K562 (cell line): ENCODE results near the gene TPPP. TPM values are rescaled to one million over a fixed set of nuclear protein-coding genes. Genes with fewer than 3 reads are reported as not detected.

Experiments
- ATAC-seq: fragments of 200-7000 bp; cut with Tn5 transposase; 3 replicates; pipeline ENCODE4 v1.9.1; 2020; ENCODE audit warnings: moderate library complexity
- BruUV-seq: library from RNA; stranded (reverse); fragments of 400-500 nt; replicated peaks from 2 replicates; lab custom pipeline; 2021; lab: Mats Ljungman, UMichigan
- CTCF ChIA-PET: fragments of 300-600 bp; formaldehyde crosslinking; extraction: SDS; loops from one replicate; lab custom pipeline; 2021; ENCODE audit warnings: low intra/inter-chr PET ratio; lab: Yijun Ruan, JAX
- POLR2A ChIA-PET: fragments of 300-600, 350-650 bp; sonication (Branson Sonifier 250); formaldehyde crosslinking; extraction: SDS; loops from one replicate; lab custom pipeline; 2021; ENCODE audit warnings: antibody characterized with exemption, inconsistent platforms; lab: Yijun Ruan, JAX
- DNase-seq, 4 experiments: peaks; one replicate each; pipeline versions ENCODE4 v3.0.0 to v3.0.0-alpha.2; 2011 to 2018; ENCODE audit warnings: low spot score in 3 of 4, mixed read lengths in 3 of 4; ENCODE audit errors: extremely low read depth in 1 of 4
- FAIRE-seq: peaks from 2 replicates; lab custom pipeline; 2011; peaks lifted over from hg19 to GRCh38; lab: Jason Lieb, UNC
- H2AFZ ChIP-seq: 2 replicates; pipeline ENCODE4 v1.6.0; 2011; ENCODE audit warnings: low read depth, low read length, control low read depth, inconsistent platforms
- H3K27ac ChIP-seq: fragments of 200-600 bp; 3 replicates; pipeline ENCODE4 v1.8.0; 2011; ENCODE audit warnings: low read depth, mild to moderate bottlenecking, control low read depth, inconsistent platforms, low read length, moderate library complexity, mixed read lengths; ENCODE audit errors: extremely low read depth
- H3K27me3 ChIP-seq, 2 experiments: fragments of 300-600 bp in 1 of 2; 2 replicates in 1 of 2; 3 replicates in 1 of 2; pipeline versions ENCODE4 v1.6.0 to v1.8.0; 2011; ENCODE audit warnings: inconsistent platforms in 2 of 2, low read length in 2 of 2, mild to moderate bottlenecking in 1 of 2, mixed read lengths in 1 of 2, moderate library complexity in 1 of 2; ENCODE audit not compliant: control insufficient read depth in 2 of 2, insufficient read depth in 2 of 2
- H3K36me3 ChIP-seq: fragments of 300-600 bp; 3 replicates; pipeline ENCODE4 v1.8.0; 2011; ENCODE audit warnings: mild to moderate bottlenecking, low read length, inconsistent platforms; ENCODE audit not compliant: control insufficient read depth, insufficient read depth
- H3K4me1 ChIP-seq, 2 experiments: fragments of 200-600 bp in 1 of 2; replicated peaks in 1 of 2; 2 replicates in 1 of 2; 3 replicates in 1 of 2; pipeline versions ENCODE4 v1.5.1 to v1.8.0; 2011; ENCODE audit warnings: inconsistent platforms in 2 of 2, low read length in 2 of 2, mild to moderate bottlenecking in 1 of 2, mixed read lengths in 1 of 2, moderate library complexity in 1 of 2; ENCODE audit not compliant: control insufficient read depth in 2 of 2, insufficient read depth in 2 of 2
- H3K4me2 ChIP-seq: 2 replicates; pipeline ENCODE4 v1.6.1; 2011; ENCODE audit warnings: low read length, control low read depth, inconsistent platforms, mixed read lengths; ENCODE audit not compliant: insufficient read depth
- H3K4me3 ChIP-seq: fragments of 200-600 bp; sonication (generic), shearing (Covaris generic); 2 replicates; pipeline ENCODE4 v1.5.1; 2016; ENCODE audit warnings: control low read depth, inconsistent platforms
- H3K79me2 ChIP-seq: fragments of 200-600 bp; 3 replicates; pipeline ENCODE4 v1.8.0; 2011; ENCODE audit warnings: low read length, inconsistent platforms; ENCODE audit not compliant: control insufficient read depth, insufficient read depth
- H3K9ac ChIP-seq, 2 experiments: 2 replicates each; pipeline versions ENCODE4 v1.6.0 to v1.6.1; 2011; ENCODE audit warnings: low read depth in 2 of 2, low read length in 2 of 2, control low read depth in 1 of 2, inconsistent platforms in 1 of 2, mild to moderate bottlenecking in 1 of 2, mixed read lengths in 1 of 2; ENCODE audit not compliant: insufficient read depth in 1 of 2
- H3K9me1 ChIP-seq: one replicate; pipeline ENCODE4 v1.6.0; 2011; ENCODE audit warnings: inconsistent platforms, mild to moderate bottlenecking, low read length, moderate library complexity; ENCODE audit not compliant: control insufficient read depth, insufficient read depth
- H3K9me3 ChIP-seq: replicated peaks from 2 replicates; pipeline ENCODE4 v1.5.1; 2011; ENCODE audit warnings: low read depth, low read length, inconsistent platforms; ENCODE audit not compliant: control insufficient read depth, insufficient read depth
- H4K20me1 ChIP-seq: replicated peaks from 2 replicates; pipeline ENCODE4 v1.6.1; 2011; ENCODE audit warnings: low read length, inconsistent platforms, mixed read lengths; ENCODE audit not compliant: control insufficient read depth, insufficient read depth
- CXXC5 ChIP-seq: fragments of 250-450 bp; sonication (Bioruptor Pico); IDR thresholded peaks from 2 replicates; pipeline ENCODE4 v1.8.0; 2022; ENCODE audit warnings: inconsistent platforms, mild to moderate bottlenecking, moderate library complexity
- ETV1 ChIP-seq: fragments of 450-650 bp; conservative IDR thresholded peaks from 2 replicates; pipeline ENCODE4 v1.6.1; 2016; ENCODE audit warnings: missing genetic modification characterization, control low read depth, low read depth, missing compliant biosample characterization
- GATAD2B ChIP-seq: fragments of 450-650 bp; IDR thresholded peaks from 2 replicates; pipeline ENCODE4 v1.6.1; 2017; ENCODE audit warnings: mild to moderate bottlenecking, borderline replicate concordance
- L3MBTL2 ChIP-seq: fragments of 450-650 bp; IDR thresholded peaks from 2 replicates; pipeline ENCODE4 v1.6.1; 2016; ENCODE audit warnings: mild to moderate bottlenecking, moderate library complexity
- NUFIP1 ChIP-seq: fragments of 450-650 bp; IDR thresholded peaks from 2 replicates; pipeline ENCODE4 v1.6.1; 2018; ENCODE audit not compliant: partially characterized antibody
- PHF8 ChIP-seq: fragments of 200-600 bp; sonication (generic); IDR thresholded peaks from 2 replicates; pipeline ENCODE4 v1.6.1; 2012; ENCODE audit warnings: mixed run types, mild to moderate bottlenecking, inconsistent platforms, low read length, moderate library complexity, borderline replicate concordance
- XRCC4 ChIP-seq: IDR thresholded peaks from one replicate; pipeline ENCODE4 v1.6.1; 2011; ENCODE audit not compliant: insufficient read depth, insufficient read length; ENCODE audit errors: extremely low read depth
- WGBS: fragments of 100-300 bp; shearing (Covaris generic); methylation state at CpG from one replicate; pipeline ENCODE4 v1.1.6; 2016; ENCODE audit warnings: low coverage, mixed read lengths; ENCODE audit not compliant: insufficient coverage; ENCODE audit errors: missing lambda C conversion rate; 5-methylcytosine and 5-hydroxymethylcytosine counted together
- in situ Hi-C: fragments of 300-500 bp; cut with MboI; formaldehyde crosslinking; loops from 4 replicates; pipeline ENCODE4 v1.15.0; 2018; ENCODE audit warnings: inconsistent platforms, mixed read lengths
- intact Hi-C: fragments of 100-400 bp; cut with micrococcal nuclease; formaldehyde crosslinking; loops from 2 replicates; pipeline ENCODE4 v1.14.2; 2022
- polyA plus RNA-seq, 8 experiments: library from polyadenylated mRNA; depleted of rRNA in 4 of 8; stranded (reverse) in 5 of 8; unstranded in 3 of 8; fragments of >200 nt; fragmentation: Nextera tagmentation in 2 of 8; fragmentation: Illumina TruSeq in 1 of 8; extraction: Ambion mirVana in 2 of 8; extraction: Trizol in 1 of 8; gene quantifications; 2 replicates each; pipeline versions ENCODE4 v1.2.1 to v1.2.3, GENCODE V29; 2011 to 2014; ENCODE audit warnings: inconsistent platforms in 1 of 8, missing spikeins in 1 of 8
- total RNA-seq, 7 experiments: library from RNA; depleted of rRNA in 6 of 7; stranded (reverse); fragments of >200 nt in 6 of 7; fragmentation: Illumina TruSeq in 2 of 7; extraction: Trizol in 2 of 7; gene quantifications; 2 replicates each; pipeline versions ENCODE4 v1.2.1 to v1.2.3, GENCODE V29; 2011 to 2021; ENCODE audit warnings: low replicate concordance in 1 of 7
- TF ChIP-seq, protein P1 (sequence below): fragments of 250-450 bp; sonication (Bioruptor Pico); IDR thresholded peaks from 2 replicates; pipeline ENCODE4 v1.4.0; 2020; ENCODE audit warnings: mild to moderate bottlenecking

TPPP gene
- total and polyA plus RNA-seq, 9 of the 15 experiments (the other 6 are each of a cell fraction or from before 2014, with no cell fraction given): 0.01 to 0.07 (median 0.03) TPM; not detected in 6

DNA sequence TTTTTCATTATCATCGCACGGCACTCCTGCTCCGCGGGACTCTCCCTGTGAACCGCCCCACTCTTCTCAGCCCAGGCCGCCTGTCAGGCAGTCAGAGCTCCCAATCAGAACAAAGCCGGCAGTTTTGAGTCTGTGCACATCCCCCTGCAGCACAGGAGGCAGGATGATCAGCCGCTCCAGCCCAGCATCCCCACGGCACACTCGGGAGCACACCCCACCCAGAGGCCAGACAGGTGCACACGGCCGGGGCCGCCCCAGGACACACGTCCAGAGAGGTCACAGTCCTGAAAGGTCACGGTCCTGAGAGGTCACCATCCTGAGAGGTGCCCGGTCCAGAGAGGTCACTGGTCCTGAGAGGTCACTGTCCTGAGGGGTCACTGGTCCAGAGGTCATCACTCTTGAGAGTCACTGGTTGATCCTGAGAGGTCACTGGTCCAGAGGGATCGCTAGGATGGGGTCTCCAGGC, 8.4 kb downstream of the TPPP start:
- no peak overlapping the region for H2AFZ ChIP-seq
- intact Hi-C loops: loop anchor here (5.0 kb wide), 1 partner anchor 88 kb away; no protein-coding TSS in a partner anchor

DNA sequence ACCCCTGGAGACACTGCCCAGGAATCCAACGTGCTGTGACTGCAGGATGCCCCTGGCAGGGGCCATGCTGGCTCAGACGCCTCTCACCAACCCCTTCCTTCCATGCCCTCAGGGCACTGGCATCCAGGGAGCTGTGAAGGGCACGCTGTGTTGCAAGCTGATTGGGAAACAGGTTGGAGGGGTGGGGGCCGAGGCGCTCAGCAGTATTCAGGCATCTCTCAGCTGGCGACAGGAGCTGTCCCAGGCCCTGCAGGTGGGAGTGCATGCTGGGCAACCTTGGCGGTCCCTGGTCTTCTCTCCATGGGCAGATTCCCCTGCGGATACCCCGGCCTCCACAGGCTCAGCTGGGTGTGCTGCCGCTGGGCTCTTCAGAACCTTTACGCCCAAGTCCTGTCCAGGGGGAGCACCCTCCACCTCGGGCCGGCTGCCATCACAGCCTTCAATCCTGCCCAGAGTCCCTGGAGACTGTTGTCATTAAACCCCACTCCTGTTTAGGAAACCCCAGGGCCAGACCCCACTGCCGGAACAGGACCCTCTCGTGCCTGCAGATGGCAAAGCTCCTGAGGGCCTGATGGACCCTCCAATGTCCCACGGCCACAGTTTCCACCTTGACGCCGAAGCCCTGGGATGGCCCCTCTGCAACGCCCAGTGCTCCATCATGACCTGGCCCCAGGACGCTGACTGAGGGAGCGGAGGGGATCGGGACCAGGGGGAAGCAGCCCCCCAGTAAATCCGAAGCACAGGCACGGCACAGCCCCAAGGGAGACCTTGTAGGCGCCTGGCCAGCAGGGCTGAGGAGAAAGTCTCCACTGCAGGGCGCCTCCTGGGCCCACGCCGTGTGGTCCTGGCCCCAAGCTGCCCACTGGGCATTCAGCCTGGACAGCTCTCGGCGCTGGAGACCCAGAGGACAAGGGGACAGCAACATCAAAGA, 9.3 kb downstream of the TPPP start:
- no peak overlapping the region; a peak in 1 of 4 replicates for H3K9ac ChIP-seq
- no peaks in the 10 kb centered on the region for H3K9me3 ChIP-seq
- ChIA-PET POLR2A (no interaction called here), CTCF (no interaction called here)
- H3K79me2 ChIP-seq: no peaks in the 10 kb centered on the region
- H3K4me1 ChIP-seq: no peaks in the 10 kb centered on the region; a peak in 1 of 5 replicates
- no peak for ATAC-seq
- intact Hi-C loops: loop anchor here (5.0 kb wide), 1 partner anchor 88 kb away; no protein-coding TSS in a partner anchor
- no peak for DNase-seq
- 3% methylated on average over 29 of the region's 30 CpGs for WGBS
- in situ Hi-C loops: no loop called here
- no peak overlapping the region for H3K27ac ChIP-seq
- no peaks in the 10 kb centered on the region for H3K9me1 ChIP-seq
- no TSS peak for BruUV-seq
- H2AFZ ChIP-seq: no peak overlapping the region
- H3K27me3 ChIP-seq: peaks cover 7 to 34% of the 10 kb centered on the region in 2 experiments; a peak in 4 of 5 replicates
- no peak overlapping the region for H3K4me3 ChIP-seq
- H3K4me2 ChIP-seq: no peak overlapping the region
- H4K20me1 ChIP-seq: 0 out of 2 replicates have a peak, but pooled peaks cover 6% of the 10 kb centered on the region
- no peak for FAIRE-seq
- no peaks in the 10 kb centered on the region for H3K36me3 ChIP-seq
- TF ChIP-seq GATAD2B (no peak), ETV1 (no peak), XRCC4 (no peak), CXXC5 (CRISPR knock-in tag) (no peak), L3MBTL2 (no peak)
- TF ChIP-seq, protein P1, sequence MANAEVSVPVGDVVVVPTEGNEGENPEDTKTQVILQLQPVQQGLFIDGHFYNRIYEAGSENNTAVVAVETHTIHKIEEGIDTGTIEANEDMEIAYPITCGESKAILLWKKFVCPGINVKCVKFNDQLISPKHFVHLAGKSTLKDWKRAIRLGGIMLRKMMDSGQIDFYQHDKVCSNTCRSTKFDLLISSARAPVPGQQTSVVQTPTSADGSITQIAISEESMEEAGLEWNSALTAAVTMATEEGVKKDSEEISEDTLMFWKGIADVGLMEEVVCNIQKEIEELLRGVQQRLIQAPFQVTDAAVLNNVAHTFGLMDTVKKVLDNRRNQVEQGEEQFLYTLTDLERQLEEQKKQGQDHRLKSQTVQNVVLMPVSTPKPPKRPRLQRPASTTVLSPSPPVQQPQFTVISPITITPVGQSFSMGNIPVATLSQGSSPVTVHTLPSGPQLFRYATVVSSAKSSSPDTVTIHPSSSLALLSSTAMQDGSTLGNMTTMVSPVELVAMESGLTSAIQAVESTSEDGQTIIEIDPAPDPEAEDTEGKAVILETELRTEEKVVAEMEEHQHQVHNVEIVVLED (CRISPR knock-in tag): no peak

More for the DNA sequence above, 8.4 kb downstream of the TPPP start:
- Histone ChIP-seq H3K79me2 (no peaks in the 10 kb centered on the region), H3K27me3 (peaks cover 7 to 34% of the 10 kb centered on the region in 2 experiments; a peak in 4 of 5 replicates), H3K9me1 (no peaks in the 10 kb centered on the region), H3K27ac (no peak overlapping the region), H3K4me3 (no peak overlapping the region), H3K9me3 (no peaks in the 10 kb centered on the region), H3K4me2 (no peak overlapping the region), H3K9ac (no peak overlapping the region), H4K20me1 (0 out of 2 replicates have a peak, but pooled peaks cover 6% of the 10 kb centered on the region), H3K36me3 (no peaks in the 10 kb centered on the region), H3K4me1 (no peaks in the 10 kb centered on the region; a peak in 1 of 5 replicates)
- in situ Hi-C loops: no loop called here
- ChIA-PET POLR2A (no interaction called here), CTCF (no interaction called here)
- 3% methylated on average over 16 of the region's 17 CpGs for WGBS
- no peak for ATAC-seq
- BruUV-seq: no TSS peak
- no peak for TF ChIP-seq NUFIP1
- TF ChIP-seq PHF8: no peak
- no peak for DNase-seq
- FAIRE-seq: no peak
